ENCODE data around the gene SEC31B. TPM values are rescaled to one million over a fixed set of nuclear protein-coding genes. Genes with fewer than 3 reads are reported as not detected.
A peak's percentile ranks its signal among the peaks of the same experiment; 100 is the strongest.

The SEC31B gene
- total RNA-seq, 6 experiments from 2014 or later: 2.3 to 4.1 (median 2.5) TPM

DNA sequence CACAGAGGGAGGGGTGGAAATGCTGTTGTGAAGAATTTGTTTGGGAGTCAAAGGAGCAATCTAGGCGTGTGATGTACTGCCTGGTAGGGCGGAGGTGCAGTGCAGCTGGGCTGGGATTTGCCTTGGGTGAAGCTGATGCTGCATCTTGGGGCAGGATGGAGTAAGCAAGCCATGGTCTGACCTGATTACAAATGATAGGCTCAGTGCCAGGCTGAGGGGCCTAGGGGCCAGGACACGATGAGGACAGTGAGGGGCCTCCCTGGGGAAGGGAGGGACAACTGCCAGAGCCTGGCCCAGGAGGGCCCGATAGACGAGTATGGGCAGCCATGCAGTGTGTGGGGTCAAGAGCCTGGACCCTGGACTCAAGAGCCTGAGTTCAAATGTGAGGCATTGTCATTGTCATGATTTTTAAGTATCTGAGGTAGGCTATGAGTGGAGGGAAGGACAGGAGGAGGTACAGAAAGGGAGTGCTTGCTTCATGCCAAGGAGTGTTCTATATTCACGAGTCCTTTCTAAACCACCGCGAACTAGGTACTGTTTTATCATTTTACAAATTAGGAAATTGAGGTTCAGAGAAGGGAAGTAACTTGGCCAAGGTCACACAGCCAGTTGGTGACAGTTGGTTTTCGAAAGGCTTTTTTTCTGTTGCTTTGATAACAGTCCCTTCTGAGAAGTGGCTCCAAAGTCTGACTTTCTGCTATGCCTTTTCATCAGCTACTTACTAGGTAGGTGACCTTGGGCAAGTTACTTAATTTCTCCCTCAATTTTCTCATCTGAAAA is 45.7 kb upstream of the SEC31B start:
- no peaks in the 10 kb centered on the region for H3K36me3 Mint-ChIP-seq (ENCODE audit: low read depth)
- H3K4me3 Mint-ChIP-seq: no peak overlapping the region
- peaks cover 26% of the 10 kb centered on the region for H3K4me1 Mint-ChIP-seq (ENCODE audit: low read depth)
- no peak for TF ChIP-seq CTCF (IDR thresholded peaks at IDR 0.05)
- H3K27me3 Mint-ChIP-seq (ENCODE audit: insufficient read depth): peaks cover 32% of the 10 kb centered on the region
- H3K9me3 Mint-ChIP-seq: no peaks in the 10 kb centered on the region
- H3K27ac Mint-ChIP-seq: no peak overlapping the region
- DNase-seq: no peak

- peaks cover 22% of the 10 kb centered on the region for H3K4me1 Mint-ChIP-seq (ENCODE audit: low read depth)
- no peak overlapping the region for H3K4me3 Mint-ChIP-seq
- no peaks in the 10 kb centered on the region for H3K9me3 Mint-ChIP-seq
- peaks cover 4% of the 10 kb centered on the region; the same call in 1 of the 2 replicates for H3K36me3 Mint-ChIP-seq (ENCODE audit: low read depth)
- peaks cover 32% of the 10 kb centered on the region for H3K27me3 Mint-ChIP-seq (ENCODE audit: insufficient read depth)
- peak; percentile 26 for DNase-seq
- H3K27ac Mint-ChIP-seq: no peak overlapping the region
- peak; percentile 81 for TF ChIP-seq CTCF (IDR thresholded peaks at IDR 0.05)
Observed at GRCh38 chr10:100562008-100562672, 42.5 kb upstream of the SEC31B start.

GRCh38 chr10:100561005-100561404 is 41.3 kb upstream of the SEC31B start:
- Mint-ChIP-seq H3K36me3 (ENCODE audit: low read depth) (peaks cover 4% of the 10 kb centered on the region; the same call in 1 of the 2 replicates), H3K27ac (no peak overlapping the region), H3K27me3 (ENCODE audit: insufficient read depth) (peaks cover 21% of the 10 kb centered on the region), H3K4me3 (no peak overlapping the region), H3K9me3 (no peaks in the 10 kb centered on the region), H3K4me1 (ENCODE audit: low read depth) (peaks cover 18% of the 10 kb centered on the region)
- TF ChIP-seq CTCF (IDR thresholded peaks at IDR 0.05): no peak
- no peak for DNase-seq

GRCh38 chr10:100560248-100560647 is 40.6 kb upstream of the SEC31B start:
- H3K27me3 Mint-ChIP-seq (ENCODE audit: insufficient read depth): peaks cover 19% of the 10 kb centered on the region
- H3K4me3 Mint-ChIP-seq: no peak overlapping the region
- no peaks in the 10 kb centered on the region for H3K9me3 Mint-ChIP-seq
- no peak for TF ChIP-seq CTCF (IDR thresholded peaks at IDR 0.05)
- no peak overlapping the region for H3K27ac Mint-ChIP-seq
- H3K36me3 Mint-ChIP-seq (ENCODE audit: low read depth): peaks cover 9% of the 10 kb centered on the region; the same call in 1 of the 2 replicates
- no peak for DNase-seq
- peaks cover 18% of the 10 kb centered on the region for H3K4me1 Mint-ChIP-seq (ENCODE audit: low read depth)

DNA sequence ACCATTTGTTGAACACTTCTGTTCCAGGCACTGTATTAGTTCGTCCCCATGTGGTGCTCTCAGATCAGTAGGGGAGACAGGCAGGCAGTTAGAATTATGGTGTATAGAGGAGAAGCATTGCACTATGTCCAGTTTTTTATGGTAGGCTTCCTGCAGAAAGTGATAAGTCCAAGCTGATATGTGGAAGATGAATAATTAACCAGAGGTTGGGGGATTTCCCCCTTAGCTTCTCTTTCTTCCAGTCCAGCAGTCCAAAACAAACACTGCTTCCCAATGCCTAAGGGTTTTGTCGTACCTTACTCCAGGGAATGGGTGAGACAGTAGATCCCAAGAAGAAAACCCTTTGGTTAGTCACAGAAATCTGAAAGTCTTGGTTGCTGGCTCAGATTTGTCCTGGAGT is 35.2 kb upstream of the SEC31B start:
- Mint-ChIP-seq H3K27ac (no peak overlapping the region), H3K36me3 (ENCODE audit: low read depth) (peaks cover 10% of the 10 kb centered on the region; the same call in 1 of the 2 replicates), H3K4me1 (ENCODE audit: low read depth) (no peaks in the 10 kb centered on the region), H3K27me3 (ENCODE audit: insufficient read depth) (no peaks in the 10 kb centered on the region), H3K4me3 (no peak overlapping the region), H3K9me3 (no peaks in the 10 kb centered on the region)
- no peak for TF ChIP-seq CTCF (IDR thresholded peaks at IDR 0.05)
- DNase-seq: no peak

Measured in HFFc6 (cell line).